Measurements from ENCODE around the gene ARHGAP11B.
"Not testable (repeated sequence)": the region's sequence is repeated elsewhere in the genome, so short reads cannot be mapped to it uniquely, and the experiment has no call there.

Gene ARHGAP11B

DNA sequence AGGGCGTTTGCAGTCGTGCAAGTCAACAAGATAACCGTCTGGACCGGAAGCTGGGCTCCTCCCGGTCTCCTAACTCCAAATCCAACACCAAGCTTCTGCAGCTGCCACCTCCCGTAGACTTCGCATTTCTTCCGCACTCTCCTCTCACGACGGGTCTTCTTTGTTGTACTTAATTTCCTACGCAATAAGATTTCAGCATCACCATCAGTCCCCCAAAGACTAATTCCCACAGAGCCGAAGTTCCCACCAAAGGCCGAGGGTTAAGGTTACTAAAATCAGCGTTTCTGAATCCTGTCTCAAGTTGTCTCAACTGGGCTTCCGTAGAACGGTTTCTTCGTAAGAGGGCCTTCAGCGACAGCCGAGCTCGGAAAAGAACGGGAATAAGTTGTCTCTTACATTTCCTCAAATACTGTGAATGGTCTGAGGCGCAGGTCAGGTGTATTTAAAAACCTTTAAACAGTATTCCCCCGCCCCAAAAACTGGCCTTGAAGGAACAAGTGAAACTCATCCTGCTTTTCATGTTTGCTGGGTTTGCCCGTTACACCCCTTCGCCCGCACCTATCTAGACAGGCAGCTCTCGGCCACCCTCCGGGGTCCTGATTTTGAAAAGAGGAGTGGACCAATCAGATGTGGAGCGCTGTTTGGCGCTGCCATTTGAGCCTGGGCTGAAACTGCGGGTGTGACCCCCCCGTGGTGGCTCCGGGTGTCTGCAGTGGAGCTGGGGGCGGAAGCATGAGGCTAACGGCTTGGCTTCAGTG is at the start of gene ARHGAP11B:
Gene ARHGAP11B, plus strand, starts transcription at position 693 of the 758 bp plus-strand sequence.
- peak within 1 kb of the TSS; percentile 69 for H3K4me3 ChIP-seq

DNA sequence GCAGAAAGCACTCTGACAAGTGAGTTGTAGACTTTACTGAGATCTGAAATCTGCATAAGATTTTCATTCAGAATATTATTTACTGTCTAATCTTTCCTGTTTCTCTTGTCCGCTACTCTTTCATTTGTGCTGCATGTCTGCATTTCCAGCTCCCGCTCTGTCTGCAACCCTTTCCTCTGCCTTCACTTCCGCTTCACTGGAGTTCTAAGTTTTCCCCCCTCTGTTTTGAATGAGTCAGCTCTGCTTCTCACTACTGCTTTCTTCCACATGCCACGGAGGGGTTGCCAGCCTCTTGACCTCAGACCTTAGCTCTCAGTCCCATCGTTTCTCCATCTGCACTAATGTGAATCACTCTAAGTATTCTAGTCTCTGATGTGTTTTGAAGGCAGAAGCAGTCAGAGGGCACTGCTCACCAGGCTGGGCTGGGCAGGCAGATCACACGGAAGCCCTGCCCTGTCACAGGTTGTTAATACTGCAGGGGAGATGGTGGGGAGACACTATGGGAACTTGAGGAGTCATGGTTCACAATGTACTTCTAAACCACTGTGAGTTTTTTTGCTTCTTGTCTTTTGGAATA is 46.4 kb upstream of the ARHGAP11B start:
- H3K27ac ChIP-seq; H3K4me3 ChIP-seq; DNase-seq (ENCODE audit: low spot score): not testable (repeated sequence)

More for the DNA sequence above, at the start of gene ARHGAP11B:
- peak within 1 kb of the TSS; percentile 76 to 89 for H3K27ac ChIP-seq
- DNase-seq (ENCODE audit: low spot score), result peak; percentile 93

DNA sequence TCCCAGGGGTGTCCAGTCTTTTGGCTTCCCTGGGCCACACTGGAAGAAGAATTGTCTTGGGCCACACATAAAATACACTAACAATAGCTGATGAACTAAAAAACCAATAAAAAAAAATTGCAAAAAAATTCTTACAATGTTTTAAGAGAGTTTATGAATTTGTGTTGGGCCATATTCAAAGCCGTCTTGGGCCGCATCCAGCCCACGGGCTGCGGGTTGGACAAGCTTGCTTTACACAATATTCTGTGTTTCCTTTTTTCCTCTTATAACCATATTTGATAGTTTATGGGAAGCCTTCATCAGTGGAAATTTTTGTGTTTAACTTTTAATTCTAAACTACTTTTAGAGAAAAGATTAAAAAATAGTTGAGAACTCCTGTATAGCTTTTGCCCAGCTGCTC is 45.2 kb upstream of the ARHGAP11B start:
- not testable (repeated sequence) for H3K27ac ChIP-seq; H3K4me3 ChIP-seq; DNase-seq (ENCODE audit: low spot score)

DNA sequence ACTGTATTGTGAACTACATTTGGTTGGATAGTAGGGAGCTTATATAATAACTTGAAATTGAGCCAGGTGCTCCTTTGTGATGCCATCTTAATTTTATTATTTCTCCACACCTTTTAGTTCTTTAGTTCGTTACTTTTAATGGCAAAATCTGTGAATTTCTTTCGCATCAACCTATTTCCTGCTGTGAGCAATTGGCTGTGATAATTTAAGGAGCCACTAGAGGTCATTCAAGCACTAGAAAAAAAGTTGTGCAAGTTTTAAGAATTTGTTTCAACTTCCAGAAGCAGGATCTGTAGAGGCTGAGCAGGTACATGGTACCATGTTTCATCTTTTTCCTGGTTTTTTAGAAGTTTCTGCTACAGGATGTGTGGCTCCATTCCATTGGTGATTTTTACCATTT is 27.0 kb upstream of the ARHGAP11B start:
- DNase-seq (ENCODE audit: low spot score); H3K27ac ChIP-seq; H3K4me3 ChIP-seq: not testable (repeated sequence)

DNA sequence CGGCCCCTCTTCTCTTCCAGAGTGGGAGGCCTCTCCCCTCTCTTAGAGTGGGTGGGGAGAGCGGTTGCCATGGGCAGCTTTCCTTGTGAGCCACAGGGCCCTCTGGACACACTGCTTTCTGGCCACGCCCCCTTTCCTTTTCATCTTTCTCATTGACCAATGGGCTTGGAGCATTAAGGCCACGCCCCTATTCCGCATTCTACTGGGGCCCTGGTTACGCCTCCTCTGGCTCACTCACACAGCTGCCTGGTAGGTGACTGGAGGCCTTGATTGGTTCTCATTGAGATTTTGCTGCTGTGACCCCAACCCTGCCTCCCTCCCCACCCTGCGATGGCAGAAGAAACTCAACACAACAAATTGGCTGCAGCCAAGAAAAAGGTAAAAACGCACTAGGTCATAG is 22.1 kb upstream of the ARHGAP11B start, which contains the start of gene GOLGA8H:
Gene GOLGA8H, plus strand, starts transcription at position 233 of the 400 bp plus-strand sequence. Its CDS starts 98 bp downstream, at position 331.
- H3K27ac ChIP-seq; DNase-seq (ENCODE audit: low spot score); H3K4me3 ChIP-seq: not testable (repeated sequence)

DNA sequence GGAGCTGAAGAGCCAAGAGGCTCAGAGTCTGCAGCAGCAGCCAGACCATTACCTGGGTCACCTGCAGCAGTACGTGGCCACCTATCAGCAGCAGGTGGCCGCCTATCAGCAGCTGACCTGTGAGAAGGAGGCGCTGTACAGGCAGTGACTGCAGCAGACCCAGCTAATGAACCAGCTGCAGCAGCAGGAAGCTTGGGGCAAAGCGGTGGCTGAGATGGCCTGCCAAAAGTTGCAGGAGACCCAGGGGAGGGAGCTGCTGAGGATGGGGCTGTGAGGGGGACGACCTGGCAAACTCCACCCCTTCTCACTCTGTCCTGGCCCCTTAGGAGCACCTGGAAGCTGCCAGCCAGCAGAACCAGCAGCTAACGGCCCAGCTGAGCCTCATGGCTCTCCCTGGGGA is 13.7 kb upstream of the ARHGAP11B start:
- not testable (repeated sequence) for H3K27ac ChIP-seq; DNase-seq (ENCODE audit: low spot score); H3K4me3 ChIP-seq

DNA sequence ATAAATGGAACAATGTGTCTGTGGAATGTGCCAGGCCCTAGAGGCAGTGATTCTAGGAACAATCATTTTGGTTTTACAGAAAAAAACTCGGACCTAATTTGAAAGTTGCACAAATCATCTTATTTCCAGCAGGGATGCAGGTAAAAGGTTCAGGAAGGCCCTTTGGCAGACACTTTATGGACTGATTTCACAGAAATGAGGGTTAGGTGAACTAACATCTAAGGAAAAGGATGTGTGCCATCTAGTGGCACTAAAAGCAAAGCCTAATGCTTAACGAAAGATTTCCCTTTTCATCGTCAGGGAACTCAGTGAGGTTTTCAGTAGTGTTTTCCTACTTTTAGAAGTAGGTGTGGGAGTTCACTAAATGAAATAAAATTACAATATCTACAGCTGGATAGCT is 4.6 kb upstream of the ARHGAP11B start:
- not testable (repeated sequence) for DNase-seq (ENCODE audit: low spot score); H3K4me3 ChIP-seq; H3K27ac ChIP-seq

DNA sequence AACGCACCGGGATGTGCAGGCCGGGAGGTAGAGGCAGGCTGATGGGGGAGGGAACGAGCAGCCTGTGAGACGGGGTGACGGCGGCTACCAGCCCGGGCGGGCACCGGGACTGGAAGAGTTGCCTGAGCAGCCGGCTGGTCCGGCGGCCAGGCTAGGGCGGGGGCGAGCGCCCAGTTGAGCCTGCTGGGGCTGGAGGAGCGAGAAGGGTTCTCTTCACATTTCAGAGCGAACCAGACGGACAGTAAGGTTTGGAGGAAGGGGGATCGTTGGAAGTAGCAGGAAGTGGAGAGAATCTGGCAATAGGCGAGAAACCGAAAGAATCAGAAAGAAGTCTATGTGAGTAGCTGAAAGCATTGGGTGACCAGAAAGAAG is 252 bp downstream of the ARHGAP11B start:
- Histone ChIP-seq H3K4me3 (peak overlapping the region; percentile 69), H3K27ac (peak overlapping the region in 1 of 2 donors; percentile 89)
- DNase-seq (ENCODE audit: low spot score), result not testable (repeated sequence)

DNA sequence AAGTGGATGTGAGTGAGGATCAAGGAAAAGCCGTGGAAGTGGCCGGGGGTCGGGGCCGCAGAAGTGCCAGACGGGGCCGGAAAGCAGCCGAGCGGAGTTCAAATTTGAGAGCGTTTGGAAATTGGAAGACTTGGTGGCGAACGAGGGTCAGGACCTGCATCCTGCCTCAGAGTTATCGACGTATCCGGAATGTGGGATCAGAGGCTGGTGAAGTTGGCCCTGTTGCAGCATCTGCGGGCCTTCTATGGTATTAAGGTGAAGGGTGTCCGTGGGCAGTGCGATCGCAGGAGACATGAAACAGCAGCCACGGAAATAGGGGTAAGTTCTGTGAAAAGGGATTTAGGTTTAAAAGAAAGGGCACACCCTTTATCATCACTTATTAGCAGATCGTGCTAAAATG is 704 bp downstream of the ARHGAP11B start:
- H3K27ac ChIP-seq; DNase-seq (ENCODE audit: low spot score): not testable (repeated sequence)

DNA sequence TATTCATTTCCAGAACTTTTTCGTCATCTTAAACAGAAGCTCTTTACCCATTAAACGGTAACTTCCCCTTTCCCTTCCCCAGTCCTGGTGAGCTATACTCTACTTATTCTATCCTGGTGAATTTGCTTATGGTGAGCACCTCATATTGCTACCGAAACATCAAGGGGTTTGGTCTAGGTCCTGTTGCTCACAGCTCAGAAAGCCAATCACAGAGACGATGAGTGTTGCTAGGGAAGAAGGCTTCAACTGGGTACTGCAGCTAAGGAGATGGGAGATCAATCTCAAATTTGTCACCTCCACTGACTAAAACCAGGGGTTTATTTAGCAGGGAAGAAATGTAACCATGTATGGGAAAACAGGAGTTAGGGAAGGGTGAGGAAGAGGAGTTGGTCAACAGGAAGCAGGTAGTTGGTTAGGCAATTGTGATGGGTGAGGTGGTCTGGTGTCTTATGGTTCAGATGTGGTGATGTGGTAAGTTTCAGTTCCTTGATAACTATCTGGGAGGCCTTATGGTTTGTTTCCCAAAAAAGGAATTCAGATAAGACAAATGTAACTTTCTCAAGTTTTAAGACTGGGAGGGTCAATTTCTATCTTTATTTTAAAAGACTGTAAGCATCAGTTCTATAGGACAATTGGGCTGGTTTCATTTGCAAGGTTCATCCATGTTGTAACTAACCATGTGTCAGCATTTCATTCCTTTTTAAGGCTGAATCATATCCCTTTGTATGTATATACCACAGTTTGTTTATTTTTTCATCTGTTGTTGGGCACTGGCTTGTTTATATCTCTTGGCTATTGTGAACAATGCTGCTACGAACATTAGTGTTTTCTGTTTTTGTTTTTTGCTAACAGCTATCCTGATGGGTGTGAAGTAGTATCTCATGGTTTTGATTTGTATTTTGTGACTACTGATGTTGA is 24.3 kb downstream of the ARHGAP11B start:
- TF ChIP-seq, protein P1, sequence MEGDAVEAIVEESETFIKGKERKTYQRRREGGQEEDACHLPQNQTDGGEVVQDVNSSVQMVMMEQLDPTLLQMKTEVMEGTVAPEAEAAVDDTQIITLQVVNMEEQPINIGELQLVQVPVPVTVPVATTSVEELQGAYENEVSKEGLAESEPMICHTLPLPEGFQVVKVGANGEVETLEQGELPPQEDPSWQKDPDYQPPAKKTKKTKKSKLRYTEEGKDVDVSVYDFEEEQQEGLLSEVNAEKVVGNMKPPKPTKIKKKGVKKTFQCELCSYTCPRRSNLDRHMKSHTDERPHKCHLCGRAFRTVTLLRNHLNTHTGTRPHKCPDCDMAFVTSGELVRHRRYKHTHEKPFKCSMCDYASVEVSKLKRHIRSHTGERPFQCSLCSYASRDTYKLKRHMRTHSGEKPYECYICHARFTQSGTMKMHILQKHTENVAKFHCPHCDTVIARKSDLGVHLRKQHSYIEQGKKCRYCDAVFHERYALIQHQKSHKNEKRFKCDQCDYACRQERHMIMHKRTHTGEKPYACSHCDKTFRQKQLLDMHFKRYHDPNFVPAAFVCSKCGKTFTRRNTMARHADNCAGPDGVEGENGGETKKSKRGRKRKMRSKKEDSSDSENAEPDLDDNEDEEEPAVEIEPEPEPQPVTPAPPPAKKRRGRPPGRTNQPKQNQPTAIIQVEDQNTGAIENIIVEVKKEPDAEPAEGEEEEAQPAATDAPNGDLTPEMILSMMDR (IDR thresholded peaks at IDR 0.05), result no peak
- no peak overlapping the region for H3K4me3 ChIP-seq
- H3K27ac ChIP-seq, result no peak overlapping the region
- DNase-seq (ENCODE audit: low spot score), result no peak

More for the DNA sequence above, 704 bp downstream of the ARHGAP11B start:
- peak overlapping the region; percentile 69 for H3K4me3 ChIP-seq

DNA sequence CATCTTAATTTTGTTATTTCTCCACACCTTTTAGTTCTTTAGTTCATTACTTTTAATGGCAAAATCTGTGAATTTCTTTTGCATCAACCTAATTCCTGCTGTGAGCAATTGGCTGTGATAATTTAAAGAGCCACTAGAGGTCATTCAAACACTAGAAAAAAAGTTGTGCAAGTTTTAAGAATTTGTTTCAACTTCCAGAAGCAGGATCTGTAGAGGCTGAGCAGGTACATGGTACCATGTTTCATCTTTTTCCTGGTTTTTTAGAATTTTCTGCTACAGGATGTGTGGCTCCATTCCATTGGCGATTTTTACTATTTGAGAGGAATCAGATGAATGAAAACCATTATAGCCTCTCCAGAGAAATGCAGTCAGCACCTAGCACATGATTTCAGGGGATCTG is 35.2 kb downstream of the ARHGAP11B start:
- not testable (repeated sequence) for H3K27ac ChIP-seq; H3K4me3 ChIP-seq; DNase-seq (ENCODE audit: low spot score)
- TF ChIP-seq, protein P1 (IDR thresholded peaks at IDR 0.05), result peak; percentile 30

DNA sequence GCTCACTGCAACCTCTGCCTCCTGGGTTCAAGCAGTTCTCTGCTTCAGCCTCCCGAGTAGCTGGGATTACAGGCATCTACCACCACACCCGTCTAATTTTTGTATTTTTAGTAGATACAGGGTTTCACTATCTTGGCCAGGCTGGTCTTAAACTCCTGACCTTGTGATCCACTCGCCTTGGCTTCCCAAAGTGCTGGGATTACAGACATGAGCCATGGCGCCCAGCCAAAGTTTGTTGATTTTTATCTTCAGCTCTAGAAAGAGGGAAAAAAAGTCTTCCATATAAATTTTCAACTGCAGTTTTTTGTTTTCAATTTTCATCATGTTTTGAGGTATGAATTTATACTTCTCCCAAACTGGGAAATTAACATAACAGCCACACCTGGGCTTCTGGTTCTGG is 43.7 kb downstream of the ARHGAP11B start:
- not testable (repeated sequence) for H3K27ac ChIP-seq; DNase-seq (ENCODE audit: low spot score); H3K4me3 ChIP-seq
